ENCODE measurements around the gene TESK2. TPM values are rescaled to one million over a fixed set of nuclear protein-coding genes. Genes with fewer than 3 reads are reported as not detected.

Gene TESK2
- total RNA-seq, 1 donor from 2014 or later = 14.9 TPM

DNA sequence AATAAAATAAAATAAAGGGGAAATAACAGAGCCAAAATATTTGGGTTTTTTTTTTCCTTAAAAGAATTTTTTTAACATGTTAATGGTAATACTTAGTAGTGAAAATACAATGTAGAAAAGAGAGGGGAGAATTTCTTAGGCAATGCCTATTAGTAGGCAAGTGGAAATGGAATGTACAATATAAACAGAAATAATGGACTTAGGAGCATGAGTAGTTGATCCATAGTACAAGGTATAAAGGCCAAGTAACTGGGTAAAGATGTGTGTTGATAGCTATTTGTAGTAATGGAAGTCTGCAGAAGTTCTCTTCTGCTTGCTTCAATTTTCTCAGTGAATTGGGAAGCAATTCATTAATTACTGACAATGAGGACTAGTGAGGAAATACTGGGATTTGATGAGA, 34.4 kb downstream of the TESK2 start:
- no peaks in the 10 kb centered on the region for H3K79me2 ChIP-seq (ENCODE audit: low read depth)
- Mint-ChIP-seq H3K27ac (no peak overlapping the region), H3K36me3 (no peaks in the 10 kb centered on the region), H3K4me3 (no peak overlapping the region), H3K9me3 (no peaks in the 10 kb centered on the region), H3K27me3 (ENCODE audit: insufficient read depth, low read depth) (no peaks in the 10 kb centered on the region), H3K4me1 (no peaks in the 10 kb centered on the region)
- no peak for TF ChIP-seq EZH2phosphoT487 (IDR thresholded peaks at IDR 0.05)
- TF ChIP-seq EZH2 (IDR thresholded peaks at IDR 0.05) = no peak
- TF ChIP-seq, protein P1, sequence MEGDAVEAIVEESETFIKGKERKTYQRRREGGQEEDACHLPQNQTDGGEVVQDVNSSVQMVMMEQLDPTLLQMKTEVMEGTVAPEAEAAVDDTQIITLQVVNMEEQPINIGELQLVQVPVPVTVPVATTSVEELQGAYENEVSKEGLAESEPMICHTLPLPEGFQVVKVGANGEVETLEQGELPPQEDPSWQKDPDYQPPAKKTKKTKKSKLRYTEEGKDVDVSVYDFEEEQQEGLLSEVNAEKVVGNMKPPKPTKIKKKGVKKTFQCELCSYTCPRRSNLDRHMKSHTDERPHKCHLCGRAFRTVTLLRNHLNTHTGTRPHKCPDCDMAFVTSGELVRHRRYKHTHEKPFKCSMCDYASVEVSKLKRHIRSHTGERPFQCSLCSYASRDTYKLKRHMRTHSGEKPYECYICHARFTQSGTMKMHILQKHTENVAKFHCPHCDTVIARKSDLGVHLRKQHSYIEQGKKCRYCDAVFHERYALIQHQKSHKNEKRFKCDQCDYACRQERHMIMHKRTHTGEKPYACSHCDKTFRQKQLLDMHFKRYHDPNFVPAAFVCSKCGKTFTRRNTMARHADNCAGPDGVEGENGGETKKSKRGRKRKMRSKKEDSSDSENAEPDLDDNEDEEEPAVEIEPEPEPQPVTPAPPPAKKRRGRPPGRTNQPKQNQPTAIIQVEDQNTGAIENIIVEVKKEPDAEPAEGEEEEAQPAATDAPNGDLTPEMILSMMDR (IDR thresholded peaks at IDR 0.05) = no peak
- DNase-seq (ENCODE audit: low spot score) = no peak
- H3K9ac ChIP-seq = no peak overlapping the region
- H3K27ac ChIP-seq = no peak overlapping the region
- no peak overlapping the region for H3K4me3 ChIP-seq
- no peak overlapping the region for H3K4me2 ChIP-seq
- no peaks in the 10 kb centered on the region for H3K4me1 ChIP-seq
- no peaks in the 10 kb centered on the region for H3F3A ChIP-seq (ENCODE audit: low read depth)
- H4K20me1 ChIP-seq (ENCODE audit: low read depth) = no peaks in the 10 kb centered on the region
- H2AFZ ChIP-seq (replicated peaks) = no peak overlapping the region
- no peaks in the 10 kb centered on the region for H3K27me3 ChIP-seq
- no peaks in the 10 kb centered on the region for H3K36me3 ChIP-seq
- no peaks in the 10 kb centered on the region for H3K9me3 ChIP-seq (ENCODE audit: low read depth)

DNA sequence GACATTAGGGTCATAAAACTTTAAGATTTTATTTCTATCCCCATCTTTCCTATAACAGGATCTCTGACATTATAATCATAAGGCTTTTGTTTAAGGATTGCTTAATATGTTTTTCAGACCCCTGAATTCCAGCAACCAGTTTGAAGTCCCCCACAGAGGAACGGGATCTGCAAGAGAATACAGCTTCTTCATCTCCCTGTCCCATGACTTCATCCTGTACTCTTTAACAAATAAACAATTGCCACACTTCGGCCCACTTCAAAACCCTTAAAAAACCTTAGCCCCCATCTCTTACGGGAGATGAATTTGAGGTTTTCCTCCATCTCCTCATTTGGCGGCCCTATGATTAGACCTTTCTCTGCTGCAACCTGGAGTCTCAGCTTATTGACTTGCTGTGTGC, 35.8 kb downstream of the TESK2 start:
- Histone ChIP-seq H3K4me1 (no peaks in the 10 kb centered on the region), H3K9ac (no peak overlapping the region), H3K79me2 (ENCODE audit: low read depth) (no peaks in the 10 kb centered on the region), H3K4me3 (no peak overlapping the region), H3K36me3 (no peaks in the 10 kb centered on the region), H4K20me1 (ENCODE audit: low read depth) (no peaks in the 10 kb centered on the region), H3K27ac (no peak overlapping the region), H3K9me3 (ENCODE audit: low read depth) (no peaks in the 10 kb centered on the region), H3K4me2 (no peak overlapping the region), H2AFZ (replicated peaks) (no peak overlapping the region), H3K27me3 (no peaks in the 10 kb centered on the region), H3F3A (ENCODE audit: low read depth) (no peaks in the 10 kb centered on the region)
- Mint-ChIP-seq H3K27me3 (ENCODE audit: insufficient read depth, low read depth) (no peaks in the 10 kb centered on the region), H3K36me3 (no peaks in the 10 kb centered on the region), H3K4me3 (no peak overlapping the region), H3K27ac (no peak overlapping the region), H3K4me1 (no peaks in the 10 kb centered on the region), H3K9me3 (no peaks in the 10 kb centered on the region)
- no peak for DNase-seq (ENCODE audit: low spot score)
- TF ChIP-seq, protein P1 (IDR thresholded peaks at IDR 0.05) = no peak
- TF ChIP-seq EZH2 (IDR thresholded peaks at IDR 0.05) (no peak), EZH2phosphoT487 (IDR thresholded peaks at IDR 0.05) (no peak)

DNA sequence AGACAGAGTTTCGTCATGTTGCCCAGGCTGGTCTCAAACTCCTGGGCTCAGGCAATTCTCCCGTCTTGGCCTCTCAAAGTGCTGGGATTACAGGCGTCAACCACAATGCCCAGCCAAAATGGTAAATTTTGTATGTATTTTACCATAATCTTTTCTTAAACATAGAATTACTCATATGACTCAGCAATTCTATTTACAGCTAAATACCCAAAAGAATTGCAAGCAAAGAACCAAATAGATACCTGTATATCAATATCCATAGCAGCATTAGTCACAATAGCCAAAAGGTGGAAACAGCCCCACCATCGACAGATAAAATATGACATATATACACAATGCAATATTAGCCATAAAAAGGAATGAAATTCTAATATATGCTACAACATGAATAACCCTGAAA, 36.5 kb downstream of the TESK2 start:
- no peaks in the 10 kb centered on the region for H3K4me1 Mint-ChIP-seq
- no peak overlapping the region for H2AFZ ChIP-seq (replicated peaks)

More for the DNA sequence above, 36.5 kb downstream of the TESK2 start:
- no peak overlapping the region for H3K27ac Mint-ChIP-seq
- no peak for DNase-seq (ENCODE audit: low spot score)
- H3K4me2 ChIP-seq = no peak overlapping the region
- no peak overlapping the region for H3K4me3 ChIP-seq
- H3K9me3 ChIP-seq (ENCODE audit: low read depth) = no peaks in the 10 kb centered on the region
- TF ChIP-seq EZH2 (IDR thresholded peaks at IDR 0.05) (no peak), EZH2phosphoT487 (IDR thresholded peaks at IDR 0.05) (no peak)
- TF ChIP-seq, protein P1 (IDR thresholded peaks at IDR 0.05) = no peak
- no peaks in the 10 kb centered on the region for H3K9me3 Mint-ChIP-seq
- no peak overlapping the region for H3K9ac ChIP-seq
- no peaks in the 10 kb centered on the region for H3K4me1 ChIP-seq
- no peaks in the 10 kb centered on the region for H3K79me2 ChIP-seq (ENCODE audit: low read depth)
- H3K27me3 ChIP-seq = no peaks in the 10 kb centered on the region
- no peak overlapping the region for H3K4me3 Mint-ChIP-seq
- H3F3A ChIP-seq (ENCODE audit: low read depth) = no peaks in the 10 kb centered on the region
- H4K20me1 ChIP-seq (ENCODE audit: low read depth) = no peaks in the 10 kb centered on the region
- H3K36me3 ChIP-seq = no peaks in the 10 kb centered on the region
- no peaks in the 10 kb centered on the region for H3K36me3 Mint-ChIP-seq
- no peak overlapping the region for H3K27ac ChIP-seq
- H3K27me3 Mint-ChIP-seq (ENCODE audit: insufficient read depth, low read depth) = no peaks in the 10 kb centered on the region
